Measurements from ENCODE around the gene HSFX4.
"Not testable (repeated sequence)": the region's sequence is repeated elsewhere in the genome, so short reads cannot be mapped to it uniquely, and the experiment has no call there.

Gene HSFX4

GRCh38 chrX:149910178-149910695 is 19.1 kb upstream of the HSFX4 start:
- Histone ChIP-seq H3K36me3 (ENCODE audit: insufficient read depth, low read length) (no peaks in the 10 kb centered on the region), H3K9me3 (ENCODE audit: low read depth, low read length) (no peaks in the 10 kb centered on the region), H3K9ac (ENCODE audit: insufficient read length) (no peak overlapping the region), H3K27ac (no peak overlapping the region), H3K4me3 (no peak overlapping the region)
- DNase-seq (ENCODE audit: low read depth, low spot score), result no peak
- TF ChIP-seq EZH2 (IDR thresholded peaks at IDR 0.05) (no peak), POLR2AphosphoS5 (IDR thresholded peaks at IDR 0.05; ENCODE audit: borderline replicate concordance, low read depth, low read length) (no peak), FOXP2 (optimal IDR thresholded peaks at IDR 0.05; ENCODE audit: control extremely low read depth, extremely low read length, insufficient read depth) (no peak)

DNA sequence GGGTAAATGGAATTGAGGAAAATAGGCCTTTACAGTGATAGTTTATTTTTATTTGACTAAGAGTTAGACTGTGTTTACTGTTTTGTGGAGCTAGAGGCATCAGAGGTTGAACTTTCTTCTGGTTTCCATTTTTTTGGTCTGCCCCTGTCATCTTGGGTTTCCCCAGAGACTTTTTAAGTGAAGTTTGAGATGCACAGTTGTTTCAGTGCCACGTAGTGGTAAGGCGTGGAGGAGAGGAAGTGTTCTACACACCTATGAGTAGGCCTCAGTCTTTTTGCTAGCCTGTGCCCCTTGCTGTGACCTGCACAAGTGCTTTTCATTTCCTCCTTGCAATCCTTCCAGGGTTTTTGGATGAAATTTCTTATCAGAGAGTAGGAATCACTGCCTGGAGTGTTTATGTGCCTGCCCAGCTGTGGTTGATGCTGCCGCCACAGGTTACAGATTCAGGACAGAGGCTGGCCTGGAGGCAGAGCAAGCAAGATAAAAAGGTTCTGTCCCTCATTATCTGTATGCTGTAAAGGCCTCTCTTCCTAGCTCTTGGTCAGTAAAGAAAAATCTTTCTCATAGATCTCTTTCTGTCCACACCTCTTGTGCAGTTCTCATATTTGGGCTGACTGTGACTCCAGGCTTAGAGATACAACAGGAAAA is 12.5 kb upstream of the HSFX4 start:
- DNase-seq (ENCODE audit: low read depth, low spot score), result no peak

GRCh38 chrX:149923836-149924235 is 5.5 kb upstream of the HSFX4 start:
- not testable (repeated sequence) for H3K9ac ChIP-seq (ENCODE audit: insufficient read length); H3K36me3 ChIP-seq (ENCODE audit: insufficient read depth, low read length); DNase-seq (ENCODE audit: low read depth, low spot score); H3K4me3 ChIP-seq; H3K27ac ChIP-seq; H3K9me3 ChIP-seq (ENCODE audit: low read depth, low read length)

More for the DNA sequence above, 12.5 kb upstream of the HSFX4 start:
- H3K9me3 ChIP-seq (ENCODE audit: low read depth, low read length), result no peaks in the 10 kb centered on the region
- H3K4me3 ChIP-seq, result no peak overlapping the region
- no peaks in the 10 kb centered on the region for H3K36me3 ChIP-seq (ENCODE audit: insufficient read depth, low read length)
- no peak overlapping the region for H3K27ac ChIP-seq
- H3K9ac ChIP-seq (ENCODE audit: insufficient read length), result no peak overlapping the region
- TF ChIP-seq EZH2 (IDR thresholded peaks at IDR 0.05) (no peak), FOXP2 (optimal IDR thresholded peaks at IDR 0.05; ENCODE audit: control extremely low read depth, extremely low read length, insufficient read depth) (no peak), POLR2AphosphoS5 (IDR thresholded peaks at IDR 0.05; ENCODE audit: borderline replicate concordance, low read depth, low read length) (no peak)

- H3K9ac ChIP-seq (ENCODE audit: insufficient read length); H3K27ac ChIP-seq; DNase-seq (ENCODE audit: low read depth, low spot score); H3K4me3 ChIP-seq; H3K9me3 ChIP-seq (ENCODE audit: low read depth, low read length); H3K36me3 ChIP-seq (ENCODE audit: insufficient read depth, low read length): not testable (repeated sequence)
These were observed 4.9 kb upstream of the HSFX4 start for GRCh38 chrX:149924434-149924833.

DNA sequence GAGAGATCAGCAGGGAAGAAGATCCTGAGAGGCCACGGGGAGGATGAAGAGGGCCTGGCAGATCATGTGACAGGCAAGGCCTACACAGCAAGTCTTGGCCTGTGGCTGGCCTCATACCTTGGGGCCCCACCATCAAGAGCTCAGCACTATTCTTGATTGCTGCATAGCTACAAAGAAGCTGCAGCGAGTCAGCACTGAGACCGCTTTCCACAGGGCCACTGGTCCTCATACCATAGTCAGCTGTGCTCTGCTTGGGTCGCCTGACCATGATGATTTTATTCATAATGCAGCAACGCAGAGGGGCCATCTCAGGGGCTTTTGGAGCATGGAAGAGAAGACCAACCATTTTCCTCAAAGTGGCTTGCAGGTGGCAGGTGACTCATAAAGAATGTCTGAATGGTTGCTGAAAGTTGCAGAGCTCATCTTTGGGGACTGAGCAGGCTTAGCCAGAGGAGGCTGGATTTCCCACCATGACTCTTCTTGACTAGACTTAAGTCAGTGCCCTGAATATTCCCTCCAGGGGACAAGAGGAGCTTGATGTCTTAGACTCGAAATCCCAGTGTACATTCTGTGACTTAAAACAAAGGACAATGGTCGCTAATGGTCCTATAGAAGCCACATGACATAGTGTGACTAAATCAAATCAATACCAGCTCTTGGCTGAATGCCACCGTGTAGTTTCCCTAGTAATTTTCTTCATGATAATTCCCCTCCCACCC is 2.0 kb upstream of the HSFX4 start:
- DNase-seq (ENCODE audit: low read depth, low spot score); H3K27ac ChIP-seq; H3K36me3 ChIP-seq (ENCODE audit: insufficient read depth, low read length): not testable (repeated sequence)

GRCh38 chrX:149927964-149928258 is 1.5 kb upstream of the HSFX4 start:
- not testable (repeated sequence) for DNase-seq (ENCODE audit: low read depth, low spot score); H3K36me3 ChIP-seq (ENCODE audit: insufficient read depth, low read length); H3K9me3 ChIP-seq (ENCODE audit: low read depth, low read length); H3K27ac ChIP-seq; H3K9ac ChIP-seq (ENCODE audit: insufficient read length); H3K4me3 ChIP-seq

More for the DNA sequence above, 2.0 kb upstream of the HSFX4 start:
- not testable (repeated sequence) for H3K4me3 ChIP-seq; H3K9ac ChIP-seq (ENCODE audit: insufficient read length); H3K9me3 ChIP-seq (ENCODE audit: low read depth, low read length)

DNA sequence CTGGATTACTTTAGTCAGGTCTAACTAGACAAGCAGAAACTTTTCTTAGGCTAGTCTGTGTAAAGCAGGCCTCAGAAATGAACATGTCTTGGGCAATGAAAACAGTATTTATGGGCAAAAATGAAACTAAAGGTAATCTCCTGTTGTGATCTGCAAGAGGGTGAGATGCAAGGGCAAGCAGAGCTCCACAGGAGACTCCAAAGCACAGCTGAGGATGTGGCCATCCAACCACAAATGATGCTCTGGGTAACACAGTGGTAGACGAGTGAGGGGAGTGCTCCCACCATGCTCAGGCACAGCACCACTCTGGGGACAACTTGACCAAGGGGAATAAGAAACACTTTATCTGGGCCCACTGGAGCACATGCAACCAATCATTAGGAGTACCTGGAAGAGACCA is 738 bp upstream of the HSFX4 start:
- H3K9me3 ChIP-seq (ENCODE audit: low read depth, low read length); H3K27ac ChIP-seq; DNase-seq (ENCODE audit: low read depth, low spot score); H3K36me3 ChIP-seq (ENCODE audit: insufficient read depth, low read length); H3K9ac ChIP-seq (ENCODE audit: insufficient read length); H3K4me3 ChIP-seq: not testable (repeated sequence)

DNA sequence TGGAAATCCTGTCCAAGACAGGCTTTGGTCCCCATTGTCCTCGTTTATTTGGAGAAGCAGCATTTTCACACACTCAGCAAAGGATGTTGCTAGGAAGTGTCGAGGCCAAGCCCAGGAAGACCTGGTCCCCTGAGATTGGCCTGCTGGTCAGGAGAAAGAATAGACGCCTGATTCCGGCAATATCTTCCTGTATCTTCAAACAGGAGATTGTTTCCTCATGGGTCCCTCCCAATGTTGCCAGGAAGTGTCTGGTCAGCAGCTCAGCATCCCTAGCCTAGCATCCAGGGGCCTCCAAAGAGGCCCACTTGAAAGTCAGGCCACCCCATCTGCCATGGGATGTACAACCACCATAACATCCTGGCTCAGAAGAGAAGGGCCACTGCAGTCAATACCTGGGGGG is 2.0 kb downstream of the HSFX4 start:
- H3K9me3 ChIP-seq (ENCODE audit: low read depth, low read length); H3K27ac ChIP-seq; DNase-seq (ENCODE audit: low read depth, low spot score); H3K4me3 ChIP-seq; H3K36me3 ChIP-seq (ENCODE audit: insufficient read depth, low read length); H3K9ac ChIP-seq (ENCODE audit: insufficient read length): not testable (repeated sequence)

DNA sequence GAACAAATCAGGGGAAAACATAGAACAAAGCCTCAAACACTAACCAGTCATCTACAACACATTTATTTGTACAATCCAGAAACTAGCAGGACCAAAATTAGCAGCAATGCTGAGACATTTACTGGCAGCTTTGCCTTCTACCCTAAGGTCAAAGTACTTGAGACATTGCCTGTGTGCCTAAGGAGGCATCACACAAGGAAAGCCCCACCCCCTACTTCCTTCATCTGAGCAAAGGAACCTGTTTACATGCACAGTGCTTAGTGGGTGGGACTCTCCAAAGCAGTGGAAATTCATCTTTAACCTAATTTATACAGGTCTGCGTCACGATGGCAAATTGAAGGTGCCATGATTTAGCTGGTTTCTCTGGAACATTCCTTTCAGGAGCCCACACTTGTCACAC is 2.8 kb downstream of the HSFX4 start:
- H3K27ac ChIP-seq; H3K36me3 ChIP-seq (ENCODE audit: insufficient read depth, low read length); H3K4me3 ChIP-seq; H3K9me3 ChIP-seq (ENCODE audit: low read depth, low read length); H3K9ac ChIP-seq (ENCODE audit: insufficient read length); DNase-seq (ENCODE audit: low read depth, low spot score): not testable (repeated sequence)

DNA sequence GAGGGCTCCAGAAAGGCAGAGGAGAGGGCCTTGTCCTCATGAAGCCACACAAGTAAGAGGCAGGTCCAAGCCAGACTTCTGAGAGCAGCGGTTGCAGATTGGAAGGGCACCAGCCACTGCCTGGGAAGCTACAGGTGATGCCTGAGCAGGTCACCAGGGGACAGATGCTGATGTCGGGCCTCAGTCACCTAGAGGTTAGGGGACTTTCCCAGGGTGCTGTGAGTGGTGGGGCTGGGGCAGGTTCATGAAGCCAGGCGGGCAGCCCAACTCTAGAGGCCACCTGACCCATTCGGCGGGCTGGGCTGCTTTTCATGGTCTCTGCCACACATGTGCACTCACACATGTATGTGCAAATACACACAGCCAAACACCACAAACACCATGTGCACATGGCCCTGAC is 3.6 kb downstream of the HSFX4 start:
- not testable (repeated sequence) for H3K9ac ChIP-seq (ENCODE audit: insufficient read length); DNase-seq (ENCODE audit: low read depth, low spot score); H3K27ac ChIP-seq; H3K4me3 ChIP-seq; H3K9me3 ChIP-seq (ENCODE audit: low read depth, low read length); H3K36me3 ChIP-seq (ENCODE audit: insufficient read depth, low read length)

GRCh38 chrX:149933547-149933946 is 4.2 kb downstream of the HSFX4 start:
- not testable (repeated sequence) for H3K4me3 ChIP-seq; H3K9me3 ChIP-seq (ENCODE audit: low read depth, low read length); H3K36me3 ChIP-seq (ENCODE audit: insufficient read depth, low read length); H3K9ac ChIP-seq (ENCODE audit: insufficient read length); DNase-seq (ENCODE audit: low read depth, low spot score); H3K27ac ChIP-seq

DNA sequence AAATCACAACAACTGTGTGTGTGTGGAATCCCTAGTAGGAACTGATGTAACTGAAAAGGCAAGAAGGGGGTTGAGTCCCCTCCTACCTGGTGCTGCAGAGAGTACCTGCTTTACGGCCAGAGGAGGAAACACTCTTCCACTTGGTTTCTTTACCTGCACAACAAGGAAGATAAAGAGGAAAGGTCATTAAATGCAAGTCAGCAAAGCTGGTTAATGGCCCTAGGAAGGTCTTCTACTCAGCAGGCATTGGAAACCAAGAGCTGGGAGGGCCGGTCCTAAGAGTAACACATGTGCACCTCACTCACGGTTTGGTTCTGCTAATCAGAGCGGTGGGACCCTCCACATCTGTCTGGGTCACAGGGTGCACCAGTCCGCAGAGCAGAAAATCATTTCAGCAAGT is 8.0 kb downstream of the HSFX4 start:
- H3K9me3 ChIP-seq (ENCODE audit: low read depth, low read length); H3K27ac ChIP-seq; DNase-seq (ENCODE audit: low read depth, low spot score); H3K36me3 ChIP-seq (ENCODE audit: insufficient read depth, low read length): not testable (repeated sequence)
- H3K9ac ChIP-seq (ENCODE audit: insufficient read length), result peak overlapping the region; percentile 87
- H3K4me3 ChIP-seq, result peak overlapping the region; percentile 79

All from SK-N-MC (cell line).